HepG2 (cell line): ENCODE data around the gene TTN. TPM values are rescaled to one million over a fixed set of nuclear protein-coding genes. Genes with fewer than 3 reads are reported as not detected.

ENCODE experiments used
- HMG20A ChIP-seq: IDR thresholded peaks from 2 replicates; pipeline ENCODE4 v1.6.1; 2016; ENCODE audit warnings: borderline replicate concordance
- HOXA7 ChIP-seq: sonication (generic); formaldehyde crosslinking; IDR thresholded peaks from 2 replicates; pipeline ENCODE4 v1.8.1; 2022; ENCODE audit warnings: mild to moderate bottlenecking, missing genetic modification reagents, moderate library complexity
- MEIS1 ChIP-seq: sonication (generic); formaldehyde crosslinking; IDR thresholded peaks from 2 replicates; pipeline ENCODE4 v1.9.0; 2021; ENCODE audit warnings: mild to moderate bottlenecking, missing genetic modification reagents, moderate library complexity, borderline replicate concordance
- MLLT10 ChIP-seq: sonication (generic); formaldehyde crosslinking; IDR thresholded peaks from 2 replicates; pipeline ENCODE4 v1.4.0; 2020; ENCODE audit warnings: missing genetic modification reagents
- MXI1 ChIP-seq: IDR thresholded peaks from 3 replicates; pipeline ENCODE4 v1.6.1; 2012; ENCODE audit warnings: low read depth, low read length, inconsistent platforms, borderline replicate concordance
- NRL ChIP-seq: sonication (generic); formaldehyde crosslinking; IDR thresholded peaks from 2 replicates; pipeline ENCODE4 v1.5.0; 2020; ENCODE audit warnings: missing genetic modification reagents, mild to moderate bottlenecking, moderate library complexity, borderline replicate concordance
- POLR2G ChIP-seq: fragments of 200-400 bp; formaldehyde crosslinking; IDR thresholded peaks from 2 replicates; pipeline ENCODE4 v1.6.1; 2018; ENCODE audit warnings: mild to moderate bottlenecking, low read depth, low read length, moderate library complexity
- PTBP1 ChIP-seq: fragments of 200-400 bp; formaldehyde crosslinking; IDR thresholded peaks from 2 replicates; pipeline ENCODE4 v1.6.1; 2018; ENCODE audit warnings: low read length, low read depth; ENCODE audit not compliant: poor library complexity, severe bottlenecking
- SMARCC2 ChIP-seq: fragments of 450-650 bp; IDR thresholded peaks from 2 replicates; pipeline ENCODE4 v1.6.1; 2017; ENCODE audit warnings: antibody characterized with exemption, mild to moderate bottlenecking
- TBP ChIP-seq: sonication (generic); formaldehyde crosslinking; IDR thresholded peaks from 2 replicates; pipeline ENCODE4 v1.5.0; 2020; ENCODE audit warnings: missing genetic modification reagents
- THYN1 ChIP-seq: sonication (generic); formaldehyde crosslinking; IDR thresholded peaks from 2 replicates; pipeline ENCODE4 v1.8.1; 2023; ENCODE audit warnings: low read depth, mild to moderate bottlenecking, moderate library complexity, missing genetic modification reagents, borderline replicate concordance
- ZKSCAN5 ChIP-seq: sonication (generic); formaldehyde crosslinking; IDR thresholded peaks from 2 replicates; pipeline ENCODE4 v1.5.1; 2020; ENCODE audit warnings: mild to moderate bottlenecking, missing genetic modification reagents
- polyA plus RNA-seq, 8 experiments: library from polyadenylated mRNA; depleted of rRNA in 3 of 8; stranded (reverse) in 7 of 8; unstranded in 1 of 8; fragments of >200 nt; fragmentation: Illumina TruSeq in 4 of 8; extraction: Trizol in 4 of 8; gene quantifications; 2 replicates each; pipeline versions ENCODE4 v1.2.1 to v1.2.3, GENCODE V29; 2011 to 2016; ENCODE audit warnings: low read depth in 4 of 8, missing spikeins in 1 of 8, mixed read lengths in 1 of 8; ENCODE audit not compliant: insufficient read depth in 1 of 8
- total RNA-seq, 5 experiments: library from RNA; depleted of rRNA; stranded (reverse); fragments of >200 nt; fragmentation: Illumina TruSeq; extraction: Trizol; gene quantifications; 2 replicates each; pipeline ENCODE4 v1.2.3, GENCODE V29; 2016; ENCODE audit warnings: low read depth in 1 of 5
- TF ChIP-seq, protein P1 (sequence below): sonication (generic); formaldehyde crosslinking; IDR thresholded peaks from 2 replicates; pipeline ENCODE4 v1.5.1; 2020; ENCODE audit warnings: mild to moderate bottlenecking, missing genetic modification reagents, borderline replicate concordance
- TF ChIP-seq, protein P2 (sequence below): sonication (generic); formaldehyde crosslinking; conservative IDR thresholded peaks from 2 replicates; pipeline ENCODE4 v1.8.0; 2022; ENCODE audit warnings: missing genetic modification reagents
- TF ChIP-seq, protein P3 (sequence below): sonication (generic); formaldehyde crosslinking; IDR thresholded peaks from 2 replicates; pipeline ENCODE4 v1.4.0; 2020; ENCODE audit warnings: missing genetic modification reagents, borderline replicate concordance
- TF ChIP-seq, protein P4 (sequence below): sonication (generic); formaldehyde crosslinking; conservative IDR thresholded peaks from 2 replicates; pipeline ENCODE4 v1.4.0; 2020; ENCODE audit warnings: missing genetic modification reagents
- TF ChIP-seq, protein P5 (sequence below): sonication (generic); formaldehyde crosslinking; IDR thresholded peaks from 2 replicates; pipeline ENCODE4 v1.4.0; 2020; ENCODE audit warnings: missing genetic modification reagents
- TF ChIP-seq, protein P6 (sequence below): sonication (generic); formaldehyde crosslinking; IDR thresholded peaks from 2 replicates; pipeline ENCODE4 v1.4.0; 2020; ENCODE audit warnings: missing genetic modification reagents

Gene TTN
- total and polyA plus RNA-seq, 2 of the 13 experiments (the other 11 are each of a cell fraction or from before 2014, with no cell fraction given), result under 0.01 TPM

DNA sequence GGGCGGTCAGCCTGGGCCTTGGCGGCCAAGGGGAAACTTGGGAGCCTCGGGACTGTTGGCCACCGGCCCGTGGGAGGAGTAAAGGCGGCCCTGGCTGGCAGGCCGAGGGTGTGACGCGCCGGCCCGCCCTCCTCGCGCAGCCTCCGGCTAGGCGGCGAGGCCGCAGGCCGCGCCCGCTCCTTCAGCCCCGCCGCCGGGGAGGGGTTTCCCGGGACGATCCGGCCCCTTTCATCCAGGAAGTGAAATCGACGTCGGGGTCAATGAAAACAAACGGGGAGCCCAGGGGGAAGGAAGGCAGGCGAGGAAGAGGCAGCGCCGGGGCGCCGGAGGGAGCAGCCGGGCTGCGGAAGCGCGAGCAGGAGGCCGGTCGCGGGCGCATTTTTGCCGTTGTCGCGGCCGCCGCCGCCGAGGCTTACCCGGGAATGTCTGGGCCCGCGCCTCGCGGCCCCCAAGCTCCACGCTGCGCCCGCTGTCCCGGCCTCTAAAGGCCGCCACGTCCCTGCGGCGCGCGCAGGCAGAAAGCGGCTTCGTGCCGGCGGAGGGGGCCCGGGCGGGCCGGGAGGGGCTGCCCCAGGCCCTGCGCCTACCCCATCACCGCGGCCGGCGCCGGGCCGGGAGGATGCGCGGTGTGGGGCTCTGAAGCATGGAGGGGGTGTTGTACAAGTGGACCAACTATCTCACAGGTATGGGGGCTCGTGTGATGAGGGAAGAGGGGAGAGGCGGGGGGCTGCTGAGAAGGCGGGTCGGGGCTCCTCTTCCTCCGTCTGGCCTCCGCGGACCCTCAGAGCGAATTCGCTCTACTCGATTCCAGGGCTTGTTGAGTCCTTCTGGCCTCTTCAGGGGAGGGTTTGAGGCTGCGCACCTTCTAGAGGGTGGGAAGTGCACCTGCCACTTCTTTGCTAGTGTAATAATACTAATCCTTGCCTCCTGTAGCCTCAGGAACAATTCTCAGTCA is 326.7 kb downstream of the TTN start, which contains the start of gene PLEKHA3 (continued):
- TF ChIP-seq MEIS1 (CRISPR knock-in tag), result no peak; the same call in 1 of the 2 replicates
- peak; percentile 49; the same call in 1 of the 3 replicates for TF ChIP-seq MXI1
- no peak for TF ChIP-seq PTBP1
- TF ChIP-seq, protein P1, sequence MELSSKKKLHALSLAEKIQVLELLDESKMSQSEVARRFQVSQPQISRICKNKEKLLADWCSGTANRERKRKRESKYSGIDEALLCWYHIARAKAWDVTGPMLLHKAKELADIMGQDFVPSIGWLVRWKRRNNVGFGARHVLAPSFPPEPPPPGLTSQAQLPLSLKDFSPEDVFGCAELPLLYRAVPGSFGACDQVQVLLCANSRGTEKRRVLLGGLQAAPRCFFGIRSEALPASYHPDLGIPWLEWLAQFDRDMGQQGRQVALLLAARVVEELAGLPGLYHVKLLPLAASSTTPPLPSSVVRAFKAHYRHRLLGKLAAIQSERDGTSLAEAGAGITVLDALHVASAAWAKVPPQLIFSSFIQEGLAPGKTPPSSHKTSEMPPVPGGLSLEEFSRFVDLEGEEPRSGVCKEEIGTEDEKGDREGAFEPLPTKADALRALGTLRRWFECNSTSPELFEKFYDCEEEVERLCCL, result no peak; the same call in 1 of the 2 replicates
- no peak for TF ChIP-seq ZKSCAN5 (CRISPR knock-in tag)
- TF ChIP-seq HOXA7 (CRISPR knock-in tag), result no peak
- TF ChIP-seq POLR2G, result peak; percentile 82
- no peak for TF ChIP-seq NRL (CRISPR knock-in tag)
- no peak for TF ChIP-seq THYN1 (CRISPR knock-in tag)
- TF ChIP-seq, protein P2, sequence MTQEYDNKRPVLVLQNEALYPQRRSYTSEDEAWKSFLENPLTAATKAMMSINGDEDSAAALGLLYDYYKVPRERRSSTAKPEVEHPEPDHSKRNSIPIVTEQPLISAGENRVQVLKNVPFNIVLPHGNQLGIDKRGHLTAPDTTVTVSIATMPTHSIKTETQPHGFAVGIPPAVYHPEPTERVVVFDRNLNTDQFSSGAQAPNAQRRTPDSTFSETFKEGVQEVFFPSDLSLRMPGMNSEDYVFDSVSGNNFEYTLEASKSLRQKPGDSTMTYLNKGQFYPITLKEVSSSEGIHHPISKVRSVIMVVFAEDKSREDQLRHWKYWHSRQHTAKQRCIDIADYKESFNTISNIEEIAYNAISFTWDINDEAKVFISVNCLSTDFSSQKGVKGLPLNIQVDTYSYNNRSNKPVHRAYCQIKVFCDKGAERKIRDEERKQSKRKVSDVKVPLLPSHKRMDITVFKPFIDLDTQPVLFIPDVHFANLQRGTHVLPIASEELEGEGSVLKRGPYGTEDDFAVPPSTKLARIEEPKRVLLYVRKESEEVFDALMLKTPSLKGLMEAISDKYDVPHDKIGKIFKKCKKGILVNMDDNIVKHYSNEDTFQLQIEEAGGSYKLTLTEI (CRISPR knock-in tag), result no peak
- TF ChIP-seq, protein P3, sequence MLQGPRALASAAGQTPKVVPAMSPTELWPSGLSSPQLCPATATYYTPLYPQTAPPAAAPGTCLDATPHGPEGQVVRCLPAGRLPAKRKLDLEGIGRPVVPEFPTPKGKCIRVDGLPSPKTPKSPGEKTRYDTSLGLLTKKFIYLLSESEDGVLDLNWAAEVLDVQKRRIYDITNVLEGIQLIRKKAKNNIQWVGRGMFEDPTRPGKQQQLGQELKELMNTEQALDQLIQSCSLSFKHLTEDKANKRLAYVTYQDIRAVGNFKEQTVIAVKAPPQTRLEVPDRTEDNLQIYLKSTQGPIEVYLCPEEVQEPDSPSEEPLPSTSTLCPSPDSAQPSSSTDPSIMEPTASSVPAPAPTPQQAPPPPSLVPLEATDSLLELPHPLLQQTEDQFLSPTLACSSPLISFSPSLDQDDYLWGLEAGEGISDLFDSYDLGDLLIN, result no peak
- no peak for TF ChIP-seq SMARCC2
- TF ChIP-seq, protein P4, sequence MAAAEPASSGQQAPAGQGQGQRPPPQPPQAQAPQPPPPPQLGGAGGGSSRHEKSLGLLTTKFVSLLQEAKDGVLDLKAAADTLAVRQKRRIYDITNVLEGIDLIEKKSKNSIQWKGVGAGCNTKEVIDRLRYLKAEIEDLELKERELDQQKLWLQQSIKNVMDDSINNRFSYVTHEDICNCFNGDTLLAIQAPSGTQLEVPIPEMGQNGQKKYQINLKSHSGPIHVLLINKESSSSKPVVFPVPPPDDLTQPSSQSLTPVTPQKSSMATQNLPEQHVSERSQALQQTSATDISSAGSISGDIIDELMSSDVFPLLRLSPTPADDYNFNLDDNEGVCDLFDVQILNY (CRISPR knock-in tag), result no peak
- TF ChIP-seq HMG20A, result no peak
- TF ChIP-seq MLLT10 (CRISPR knock-in tag), result no peak
- TF ChIP-seq, protein P5, sequence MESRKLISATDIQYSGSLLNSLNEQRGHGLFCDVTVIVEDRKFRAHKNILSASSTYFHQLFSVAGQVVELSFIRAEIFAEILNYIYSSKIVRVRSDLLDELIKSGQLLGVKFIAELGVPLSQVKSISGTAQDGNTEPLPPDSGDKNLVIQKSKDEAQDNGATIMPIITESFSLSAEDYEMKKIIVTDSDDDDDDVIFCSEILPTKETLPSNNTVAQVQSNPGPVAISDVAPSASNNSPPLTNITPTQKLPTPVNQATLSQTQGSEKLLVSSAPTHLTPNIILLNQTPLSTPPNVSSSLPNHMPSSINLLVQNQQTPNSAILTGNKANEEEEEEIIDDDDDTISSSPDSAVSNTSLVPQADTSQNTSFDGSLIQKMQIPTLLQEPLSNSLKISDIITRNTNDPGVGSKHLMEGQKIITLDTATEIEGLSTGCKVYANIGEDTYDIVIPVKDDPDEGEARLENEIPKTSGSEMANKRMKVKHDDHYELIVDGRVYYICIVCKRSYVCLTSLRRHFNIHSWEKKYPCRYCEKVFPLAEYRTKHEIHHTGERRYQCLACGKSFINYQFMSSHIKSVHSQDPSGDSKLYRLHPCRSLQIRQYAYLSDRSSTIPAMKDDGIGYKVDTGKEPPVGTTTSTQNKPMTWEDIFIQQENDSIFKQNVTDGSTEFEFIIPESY, result no peak
- TF ChIP-seq, protein P6, sequence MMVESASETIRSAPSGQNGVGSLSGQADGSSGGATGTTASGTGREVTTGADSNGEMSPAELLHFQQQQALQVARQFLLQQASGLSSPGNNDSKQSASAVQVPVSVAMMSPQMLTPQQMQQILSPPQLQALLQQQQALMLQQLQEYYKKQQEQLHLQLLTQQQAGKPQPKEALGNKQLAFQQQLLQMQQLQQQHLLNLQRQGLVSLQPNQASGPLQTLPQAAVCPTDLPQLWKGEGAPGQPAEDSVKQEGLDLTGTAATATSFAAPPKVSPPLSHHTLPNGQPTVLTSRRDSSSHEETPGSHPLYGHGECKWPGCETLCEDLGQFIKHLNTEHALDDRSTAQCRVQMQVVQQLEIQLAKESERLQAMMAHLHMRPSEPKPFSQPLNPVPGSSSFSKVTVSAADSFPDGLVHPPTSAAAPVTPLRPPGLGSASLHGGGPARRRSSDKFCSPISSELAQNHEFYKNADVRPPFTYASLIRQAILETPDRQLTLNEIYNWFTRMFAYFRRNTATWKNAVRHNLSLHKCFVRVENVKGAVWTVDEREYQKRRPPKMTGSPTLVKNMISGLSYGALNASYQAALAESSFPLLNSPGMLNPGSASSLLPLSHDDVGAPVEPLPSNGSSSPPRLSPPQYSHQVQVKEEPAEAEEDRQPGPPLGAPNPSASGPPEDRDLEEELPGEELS (CRISPR knock-in tag), result peak; percentile 28; the same call in 1 of the 2 replicates
- TF ChIP-seq TBP (CRISPR knock-in tag), result no peak; the same call in 1 of the 2 replicates
